ENCODE data around the gene NBAS.

The NBAS gene

GRCh38 chr2:15560988-15561573 is at the start of gene NBAS:
NBAS (minus strand) TSS chr2:15561334; CDS start chr2:15561304, 30 bp downstream.
- peak; percentile 63 to 66 for DNase-seq (ENCODE audit: low read depth in 2 of 2)

- DNase-seq (ENCODE audit: low read depth in 2 of 2): no peak
These were observed 49.4 kb upstream of the NBAS start for GRCh38 chr2:15610430-15610952.

DNA sequence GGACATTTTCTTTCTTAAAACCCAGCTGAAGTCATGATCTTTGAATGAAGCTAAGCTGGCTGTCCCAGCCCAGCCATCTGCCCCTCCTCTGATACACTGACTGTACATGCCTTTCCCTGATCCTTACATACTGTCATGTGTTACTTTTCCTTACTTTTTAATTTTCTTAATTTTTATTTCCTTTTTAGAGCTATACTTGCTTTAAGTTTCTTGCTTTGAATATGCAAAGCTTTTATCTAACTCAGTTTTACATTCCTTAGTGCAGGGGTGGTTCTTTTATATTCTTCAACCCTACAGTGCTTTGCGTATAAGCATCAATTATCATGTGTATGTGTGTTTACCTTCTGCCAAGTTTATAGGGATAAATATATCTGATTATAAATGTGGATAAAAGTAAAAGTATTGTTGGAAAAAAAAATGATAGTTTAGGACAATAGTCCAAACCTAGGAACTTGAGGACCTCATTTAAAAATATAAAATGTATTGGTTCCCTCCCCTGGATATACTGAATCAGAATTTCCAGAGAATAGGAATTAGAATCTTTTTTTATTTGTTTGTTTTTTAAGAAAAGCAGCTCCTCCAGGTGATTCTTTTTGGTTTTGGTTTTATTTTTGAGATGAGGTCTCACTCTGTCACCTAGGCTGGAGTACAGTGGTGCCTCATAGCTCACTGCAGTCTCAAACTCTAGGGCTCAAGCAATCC is 48.4 kb upstream of the NBAS start:
- DNase-seq (ENCODE audit: low read depth in 2 of 2): no peak

DNA sequence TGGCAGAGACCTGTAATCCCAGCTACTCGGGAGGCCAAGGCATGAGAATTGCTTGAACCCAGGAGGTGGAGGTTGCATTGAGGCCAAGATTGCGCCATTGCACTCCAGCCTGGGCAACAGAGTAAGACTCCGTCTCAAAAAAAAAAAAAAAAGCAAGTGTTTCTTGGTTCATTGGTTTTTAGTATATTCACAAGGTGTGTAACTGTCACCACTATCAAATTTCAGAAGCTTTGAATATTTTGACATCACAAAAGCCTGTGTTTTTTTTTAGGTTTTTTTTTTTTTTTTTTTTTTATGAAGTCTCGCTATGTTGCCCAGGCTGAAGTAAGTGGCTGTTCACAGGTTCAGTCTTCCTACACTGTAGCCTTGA is 47.2 kb upstream of the NBAS start:
- DNase-seq (ENCODE audit: low read depth in 2 of 2): no peak

- DNase-seq (ENCODE audit: low read depth in 2 of 2): no peak
These were observed 46.7 kb upstream of the NBAS start for GRCh38 chr2:15607709-15608391.

GRCh38 chr2:15606481-15607441 is 45.6 kb upstream of the NBAS start:
- no peak for DNase-seq (ENCODE audit: low read depth in 2 of 2)

DNA sequence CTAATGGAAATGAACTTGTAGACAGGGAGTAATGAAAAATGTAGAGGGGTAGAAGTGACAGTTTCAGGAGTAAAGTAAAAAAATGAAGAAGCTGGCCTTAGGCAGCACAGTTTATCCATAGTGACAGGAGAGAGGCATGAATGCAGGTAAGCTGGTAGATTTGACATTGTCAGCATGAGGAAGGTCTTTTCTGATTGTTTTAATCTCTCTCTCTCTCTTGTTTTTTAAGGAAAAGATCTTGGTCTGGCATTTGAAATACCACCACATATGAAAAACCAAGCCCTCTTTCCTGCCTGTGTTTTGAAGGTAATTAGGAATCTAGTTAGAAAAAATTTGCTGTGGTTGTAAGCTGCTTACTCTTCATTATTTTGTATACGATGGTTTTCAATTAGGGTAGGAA is 44.6 kb upstream of the NBAS start:
- no peak for DNase-seq (ENCODE audit: low read depth in 2 of 2)

DNA sequence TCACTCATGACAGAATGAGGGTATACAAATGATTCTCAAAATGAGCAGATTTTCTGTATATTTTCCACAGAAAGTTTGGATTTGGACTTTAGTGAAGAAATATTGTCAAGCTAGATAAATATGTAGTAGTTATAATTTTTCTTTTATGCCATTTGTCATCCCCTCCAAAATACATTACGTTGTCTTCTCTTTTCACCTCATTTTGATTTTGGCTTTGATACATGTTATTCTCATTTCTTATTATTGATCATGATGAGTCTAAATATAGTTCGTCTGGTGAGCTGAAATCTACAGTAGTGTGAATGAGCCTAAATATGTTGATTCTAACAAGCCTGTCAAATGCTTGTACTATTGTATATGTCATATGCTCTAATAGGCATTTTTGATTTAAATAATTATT is 42.8 kb upstream of the NBAS start:
- no peak for DNase-seq (ENCODE audit: low read depth in 2 of 2)

DNA sequence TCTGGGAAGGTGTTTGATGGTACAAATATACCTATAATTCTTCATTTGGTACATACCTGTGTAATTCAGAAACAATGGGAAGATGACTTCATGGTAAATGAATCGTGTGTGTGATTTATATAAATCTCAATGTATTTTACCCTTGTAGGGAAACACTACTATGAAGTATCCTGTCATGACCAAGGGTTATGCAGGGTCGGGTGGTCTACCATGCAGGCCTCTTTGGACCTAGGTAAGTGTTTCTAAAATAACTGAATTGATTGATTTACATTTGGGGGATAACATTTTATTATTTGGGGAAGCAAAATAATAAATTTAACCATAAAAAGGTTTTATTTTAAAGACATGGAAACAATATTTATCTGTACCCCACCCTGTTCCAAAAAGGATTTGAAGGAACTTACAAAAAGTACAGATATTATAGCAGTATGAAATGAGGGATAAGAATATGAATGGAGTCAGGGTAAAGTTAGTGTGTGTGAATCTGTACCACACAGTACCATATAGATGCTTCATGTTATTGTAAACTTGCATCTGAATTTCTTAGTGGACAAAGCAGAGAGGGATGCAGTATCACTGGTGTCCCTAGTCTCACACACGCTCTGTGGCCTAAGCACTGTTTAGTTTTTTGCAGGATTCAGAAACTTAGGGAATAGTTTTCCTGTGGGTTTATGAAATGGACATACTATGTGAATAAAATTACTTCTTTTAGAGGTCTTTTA is 42.1 kb upstream of the NBAS start:
- no peak for DNase-seq (ENCODE audit: low read depth in 2 of 2)

- no peak for DNase-seq (ENCODE audit: low read depth in 2 of 2)
These were observed 41.3 kb upstream of the NBAS start for GRCh38 chr2:15602393-15602792.

DNA sequence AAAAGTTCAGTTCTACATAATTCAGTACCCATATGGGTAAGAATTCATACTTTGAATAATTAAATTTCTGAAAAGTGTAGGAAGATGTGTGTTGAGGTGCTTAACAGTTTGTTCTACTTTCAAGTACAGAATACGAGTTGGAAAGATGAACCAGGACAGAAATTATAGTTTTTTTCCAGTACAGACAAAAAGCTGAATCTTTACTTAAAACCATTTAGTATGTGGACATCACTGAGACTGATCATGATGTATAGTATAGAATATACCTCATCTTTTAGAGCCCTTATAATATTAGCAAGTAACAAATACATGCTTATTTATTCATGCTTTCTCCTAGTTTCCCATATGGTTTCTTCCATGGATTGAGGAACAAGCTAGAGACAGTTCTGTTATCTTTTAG is 40.5 kb upstream of the NBAS start:
- no peak for DNase-seq (ENCODE audit: low read depth in 2 of 2)

GRCh38 chr2:15599994-15600393 is 38.9 kb upstream of the NBAS start:
- no peak for DNase-seq (ENCODE audit: low read depth in 2 of 2)

- no peak for DNase-seq (ENCODE audit: low read depth in 2 of 2)
These were observed 35.8 kb upstream of the NBAS start for GRCh38 chr2:15596968-15597367.

GRCh38 chr2:15596350-15596749 is 35.2 kb upstream of the NBAS start:
- DNase-seq (ENCODE audit: low read depth in 2 of 2): no peak

GRCh38 chr2:15595936-15596335 is 34.8 kb upstream of the NBAS start:
- DNase-seq (ENCODE audit: low read depth in 2 of 2): no peak

DNA sequence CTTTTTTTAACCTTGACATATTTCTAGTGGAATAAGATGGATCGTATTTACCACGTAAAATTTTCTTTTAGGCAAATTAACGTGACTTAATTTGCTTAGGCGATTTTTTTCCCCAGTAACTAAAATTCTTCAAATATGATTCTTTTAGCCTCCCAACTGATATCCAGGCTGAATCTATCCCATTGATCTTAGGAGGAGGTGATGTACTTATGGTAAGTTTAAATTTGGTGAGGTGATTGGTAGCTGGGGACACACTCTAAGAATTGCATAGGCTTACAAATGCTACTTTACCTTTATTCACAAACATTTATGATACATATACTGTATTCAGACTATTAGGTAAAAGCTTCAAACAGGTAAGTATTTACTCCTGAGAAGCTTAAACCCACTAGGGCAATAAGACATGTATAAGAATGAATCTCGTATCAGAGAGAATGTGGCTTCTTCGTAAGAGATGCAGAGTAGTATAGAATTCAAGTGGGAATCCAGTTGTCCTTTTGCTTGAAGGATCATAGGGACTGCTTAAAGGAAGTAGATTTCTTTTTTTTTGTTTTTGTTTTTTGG is 34.3 kb upstream of the NBAS start:
- no peak for DNase-seq (ENCODE audit: low read depth in 2 of 2)

DNA sequence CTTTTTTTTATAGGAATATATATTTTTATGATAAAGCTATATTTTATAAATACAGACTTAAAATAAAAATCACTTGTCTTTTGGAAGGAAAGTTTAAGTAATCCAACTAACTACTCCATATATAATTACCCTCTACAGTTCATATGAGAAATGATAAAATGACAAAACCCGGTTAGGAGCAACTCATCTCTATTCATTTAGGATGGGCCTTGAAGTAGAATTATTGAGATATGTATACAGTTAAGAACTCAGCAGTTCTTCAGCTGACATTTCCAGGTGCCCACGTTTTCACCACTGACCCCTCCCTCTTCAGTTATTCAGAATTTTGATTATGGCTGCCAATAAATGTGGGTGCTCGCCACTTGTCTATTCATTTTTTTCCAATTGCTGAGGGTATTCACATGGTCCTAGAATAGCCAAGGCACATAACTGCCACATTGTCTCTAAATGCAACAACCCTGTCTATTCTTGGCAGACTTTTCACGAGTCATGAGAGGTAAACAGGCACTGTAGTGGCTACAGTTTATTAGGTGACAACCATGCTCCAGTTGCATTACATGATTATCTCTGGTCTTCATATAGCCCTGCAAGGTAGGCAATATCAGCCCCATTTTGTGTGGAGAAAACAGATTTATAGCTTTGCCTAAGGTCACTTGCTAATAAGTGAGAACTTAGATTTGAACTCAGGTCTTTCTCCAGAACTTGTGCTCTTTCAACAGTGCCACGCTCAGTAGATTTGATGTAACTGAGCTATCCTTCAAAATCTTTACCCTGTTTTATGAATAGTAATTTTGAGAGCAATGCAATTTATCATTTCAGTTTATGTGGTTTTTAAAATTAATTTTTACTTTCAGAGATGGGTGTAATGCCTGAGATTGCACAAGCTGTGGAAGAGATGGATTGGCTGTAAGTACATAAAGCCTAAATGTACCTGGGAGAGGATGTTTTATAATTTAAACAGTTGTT is 33.4 kb upstream of the NBAS start:
- DNase-seq (ENCODE audit: low read depth in 2 of 2): no peak

- DNase-seq (ENCODE audit: low read depth in 2 of 2): no peak
These were observed 32.2 kb upstream of the NBAS start for GRCh38 chr2:15593327-15593705.

- peak; percentile 59 to 65 for DNase-seq (ENCODE audit: low read depth in 2 of 2)
These were observed 30.7 kb upstream of the NBAS start, which contains the start of gene DDX1 for GRCh38 chr2:15591692-15592463. DDX1 (plus strand) TSS chr2:15591868; CDS start chr2:15591934, 66 bp downstream.
